AG09319 (cell line): ENCODE results near the gene KRTAP20-1.

Experiments
- DNase-seq: peaks from one replicate; pipeline ENCODE4 v3.0.0-alpha.2; 2010; ENCODE audit warnings: low read depth; ENCODE audit errors: extremely low read depth
- TF ChIP-seq, protein P1 (sequence below): IDR thresholded peaks from 2 replicates; pipeline ENCODE4 v1.5.1; 2011; ENCODE audit warnings: low read depth, mild to moderate bottlenecking, inconsistent platforms, low read length, moderate library complexity

Gene KRTAP20-1

GRCh38 chr21:30638686-30639085, 22.5 kb downstream of the KRTAP20-1 start:
- no peak for DNase-seq
- TF ChIP-seq, protein P1, sequence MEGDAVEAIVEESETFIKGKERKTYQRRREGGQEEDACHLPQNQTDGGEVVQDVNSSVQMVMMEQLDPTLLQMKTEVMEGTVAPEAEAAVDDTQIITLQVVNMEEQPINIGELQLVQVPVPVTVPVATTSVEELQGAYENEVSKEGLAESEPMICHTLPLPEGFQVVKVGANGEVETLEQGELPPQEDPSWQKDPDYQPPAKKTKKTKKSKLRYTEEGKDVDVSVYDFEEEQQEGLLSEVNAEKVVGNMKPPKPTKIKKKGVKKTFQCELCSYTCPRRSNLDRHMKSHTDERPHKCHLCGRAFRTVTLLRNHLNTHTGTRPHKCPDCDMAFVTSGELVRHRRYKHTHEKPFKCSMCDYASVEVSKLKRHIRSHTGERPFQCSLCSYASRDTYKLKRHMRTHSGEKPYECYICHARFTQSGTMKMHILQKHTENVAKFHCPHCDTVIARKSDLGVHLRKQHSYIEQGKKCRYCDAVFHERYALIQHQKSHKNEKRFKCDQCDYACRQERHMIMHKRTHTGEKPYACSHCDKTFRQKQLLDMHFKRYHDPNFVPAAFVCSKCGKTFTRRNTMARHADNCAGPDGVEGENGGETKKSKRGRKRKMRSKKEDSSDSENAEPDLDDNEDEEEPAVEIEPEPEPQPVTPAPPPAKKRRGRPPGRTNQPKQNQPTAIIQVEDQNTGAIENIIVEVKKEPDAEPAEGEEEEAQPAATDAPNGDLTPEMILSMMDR: no peak

GRCh38 chr21:30642564-30642963, 26.3 kb downstream of the KRTAP20-1 start, which contains the start of gene KRTAP20-3:
Gene KRTAP20-3, plus strand, starts transcription at chr21:30642864.
- TF ChIP-seq, protein P1: no peak
- no peak for DNase-seq

DNA sequence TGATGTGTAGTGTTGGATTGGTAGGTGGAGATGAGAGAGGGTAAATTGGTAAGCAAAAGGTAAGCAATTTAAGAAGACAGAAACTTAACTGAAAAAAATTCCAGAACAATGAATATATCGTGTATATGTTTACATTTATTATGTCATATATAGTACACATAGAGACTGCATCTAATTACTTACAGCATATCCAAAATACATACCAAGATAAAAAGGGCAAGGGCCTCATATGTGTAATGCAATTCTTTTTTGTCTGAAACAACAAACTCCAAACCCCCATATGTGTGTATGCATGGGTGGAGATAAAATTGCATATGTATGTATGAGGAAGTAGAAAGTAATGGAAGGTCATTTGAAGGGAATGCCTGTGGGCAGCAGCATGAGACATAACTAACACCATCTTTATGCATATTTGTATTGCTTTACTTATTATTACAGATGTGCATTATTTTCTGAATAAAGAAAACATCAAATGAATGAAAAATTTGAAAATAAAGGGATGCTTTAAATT, 30.7 kb downstream of the KRTAP20-1 start:
- TF ChIP-seq, protein P1: no peak
- DNase-seq: no peak

GRCh38 chr21:30652891-30653290, 36.7 kb downstream of the KRTAP20-1 start:
- DNase-seq: no peak

More at GRCh38 chr21:30652891-30653290, 36.7 kb downstream of the KRTAP20-1 start:
- TF ChIP-seq, protein P1: no peak
